GM18505 (cell line): ENCODE measurements around the gene ACSS2.
"Not testable (repeated sequence)": the region's sequence is repeated elsewhere in the genome, so short reads cannot be mapped to it uniquely, and the experiment has no call there.

Experiments used
- ATAC-seq: cut with Tn5 transposase; IDR thresholded peaks from one replicate; pipeline ENCODE4 v1.9.1; 2021; ENCODE audit not compliant: unreplicated experiment
- POLR2A ChIP-seq: IDR thresholded peaks from 4 replicates; pipeline ENCODE4 v1.6.1; 2011; ENCODE audit warnings: borderline replicate concordance; ENCODE audit not compliant: insufficient read depth, insufficient read length; ENCODE audit errors: extremely low read depth

The ACSS2 gene

DNA sequence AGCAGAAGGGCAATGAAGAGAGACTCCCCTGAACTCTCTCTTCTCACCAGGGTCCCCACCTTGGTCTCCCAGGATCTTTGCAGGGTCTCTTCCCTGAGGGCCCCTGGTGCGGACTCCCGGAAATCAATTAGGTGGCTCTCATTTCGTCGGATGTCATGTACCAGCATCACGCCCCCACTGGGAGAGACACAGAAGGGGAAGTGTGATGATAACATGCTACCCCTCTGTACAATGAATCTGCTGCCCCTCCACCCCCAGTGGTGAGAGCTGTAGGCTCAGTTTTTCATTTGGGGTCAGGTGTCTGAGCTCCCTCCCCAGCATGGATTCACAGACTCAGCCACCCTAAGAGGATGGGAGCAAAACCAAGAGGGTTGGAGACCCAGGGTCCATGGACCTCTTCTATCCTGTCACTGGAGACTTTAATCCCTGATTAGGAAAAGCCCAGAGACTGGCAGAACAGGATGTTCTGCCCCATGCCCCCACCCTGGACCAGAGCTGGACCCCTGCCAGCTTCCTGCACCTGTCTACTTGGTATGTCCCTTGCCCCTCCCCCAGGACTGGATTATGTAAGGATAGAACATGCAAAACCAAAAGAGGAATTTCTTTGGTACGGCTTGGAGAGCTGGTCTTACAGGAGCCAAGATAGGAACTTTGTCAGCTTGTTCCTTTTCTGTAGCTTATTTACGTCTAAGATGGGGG lies 14.9 kb upstream of the ACSS2 start:
- no peak for ATAC-seq
- TF ChIP-seq POLR2A = no peak

GRCh38 chr20:34862724-34863123 lies 13.7 kb upstream of the ACSS2 start:
- ATAC-seq = no peak
- TF ChIP-seq POLR2A = no peak

- ATAC-seq = no peak
- TF ChIP-seq POLR2A = no peak
Observed at GRCh38 chr20:34863421-34863965, 12.9 kb upstream of the ACSS2 start.

GRCh38 chr20:34864216-34864615 lies 12.2 kb upstream of the ACSS2 start:
- no peak for ATAC-seq
- no peak for TF ChIP-seq POLR2A

GRCh38 chr20:34871320-34871926 lies 5.0 kb upstream of the ACSS2 start:
- no peak for TF ChIP-seq POLR2A
- no peak for ATAC-seq

DNA sequence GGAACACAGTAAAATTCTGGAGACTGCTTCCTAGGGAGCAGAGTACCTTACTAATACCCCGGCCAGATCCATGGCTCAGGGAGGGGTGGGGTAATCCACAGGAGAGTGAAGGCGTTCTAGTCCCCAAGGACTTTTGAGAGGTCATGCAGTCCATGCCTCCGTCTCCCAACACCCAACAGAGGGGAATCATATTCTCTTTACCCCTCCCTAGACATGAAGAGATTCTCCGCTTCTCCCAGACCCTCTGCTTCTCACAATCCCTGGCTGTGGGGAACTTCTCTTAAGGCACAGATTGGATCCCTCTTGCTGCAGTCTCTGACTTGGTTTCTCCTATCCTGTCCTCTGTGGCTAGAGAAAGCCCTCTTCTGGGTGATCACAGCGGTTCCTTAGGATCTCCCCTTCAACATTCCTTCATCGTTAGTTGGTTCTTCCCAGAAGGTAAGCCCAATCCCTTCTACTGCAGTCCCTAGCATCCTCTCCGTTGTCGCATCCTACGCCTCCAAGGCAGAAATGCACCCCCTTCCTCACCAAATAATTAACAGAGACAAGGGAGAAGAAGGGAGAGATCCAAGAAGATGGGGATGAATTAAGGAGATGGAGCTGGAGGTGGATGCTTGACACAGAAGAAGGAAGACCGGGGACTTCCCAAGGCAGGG lies 4.3 kb upstream of the ACSS2 start:
- TF ChIP-seq POLR2A = no peak
- no peak for ATAC-seq

GRCh38 chr20:34872622-34873224 lies 3.7 kb upstream of the ACSS2 start, which contains the start of gene GGT7:
GGT7 (minus strand) TSS chr20:34872856; CDS start chr20:34872815, 41 bp downstream.
- TF ChIP-seq POLR2A = peak; percentile 69
- ATAC-seq = peak; percentile 45

DNA sequence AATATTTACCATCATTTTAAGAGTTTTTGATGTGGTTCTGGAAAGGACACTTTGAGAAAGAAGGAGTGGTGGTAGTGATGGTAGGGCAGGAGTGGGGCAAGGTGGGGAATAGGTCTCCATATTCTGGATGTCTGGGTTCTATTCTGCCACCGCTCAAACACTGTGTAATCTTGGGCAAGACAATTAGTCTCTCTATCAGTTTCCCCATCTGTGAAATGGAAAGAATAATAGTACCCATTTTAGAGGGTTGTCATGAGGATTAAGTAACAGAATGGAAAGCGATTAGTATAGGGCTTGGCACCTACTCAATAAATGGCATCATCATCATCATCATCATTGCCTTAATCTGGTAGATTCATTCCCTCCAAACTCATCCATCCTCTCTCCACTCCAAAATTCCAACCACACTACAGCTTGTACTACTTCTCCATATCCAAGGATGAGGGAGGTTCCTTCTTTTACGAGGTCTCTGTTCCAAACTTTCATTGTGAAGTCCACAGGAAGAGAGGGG lies 2.8 kb upstream of the ACSS2 start:
- TF ChIP-seq POLR2A = no peak
- no peak for ATAC-seq

DNA sequence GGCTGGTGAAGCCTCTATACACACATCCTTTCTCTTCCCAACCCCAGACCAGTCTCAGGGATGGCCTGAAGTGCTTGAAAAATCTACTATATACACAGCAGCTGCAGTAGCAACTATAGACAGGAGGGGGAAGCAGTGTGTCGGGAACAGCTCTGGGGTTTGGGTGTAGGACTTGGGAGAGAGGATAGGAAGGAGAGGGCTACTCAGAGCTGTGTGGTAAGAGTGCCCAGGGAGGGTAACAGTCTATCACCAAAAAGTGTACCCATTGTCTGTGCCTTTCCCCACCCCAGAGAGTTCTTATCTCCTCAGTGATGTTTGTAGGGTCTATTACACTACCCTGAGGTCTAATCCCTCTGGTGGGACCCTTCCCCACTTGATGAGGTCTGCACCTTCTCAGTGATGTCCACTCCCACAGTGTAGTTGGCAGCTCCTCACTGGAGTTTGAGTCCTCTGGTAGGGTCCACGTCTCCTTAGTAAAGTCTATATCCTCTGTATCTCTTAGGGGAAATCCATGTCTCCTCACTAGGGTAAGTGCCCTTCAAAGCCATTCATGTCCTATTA lies 2.2 kb upstream of the ACSS2 start:
- no peak for TF ChIP-seq POLR2A
- no peak for ATAC-seq

DNA sequence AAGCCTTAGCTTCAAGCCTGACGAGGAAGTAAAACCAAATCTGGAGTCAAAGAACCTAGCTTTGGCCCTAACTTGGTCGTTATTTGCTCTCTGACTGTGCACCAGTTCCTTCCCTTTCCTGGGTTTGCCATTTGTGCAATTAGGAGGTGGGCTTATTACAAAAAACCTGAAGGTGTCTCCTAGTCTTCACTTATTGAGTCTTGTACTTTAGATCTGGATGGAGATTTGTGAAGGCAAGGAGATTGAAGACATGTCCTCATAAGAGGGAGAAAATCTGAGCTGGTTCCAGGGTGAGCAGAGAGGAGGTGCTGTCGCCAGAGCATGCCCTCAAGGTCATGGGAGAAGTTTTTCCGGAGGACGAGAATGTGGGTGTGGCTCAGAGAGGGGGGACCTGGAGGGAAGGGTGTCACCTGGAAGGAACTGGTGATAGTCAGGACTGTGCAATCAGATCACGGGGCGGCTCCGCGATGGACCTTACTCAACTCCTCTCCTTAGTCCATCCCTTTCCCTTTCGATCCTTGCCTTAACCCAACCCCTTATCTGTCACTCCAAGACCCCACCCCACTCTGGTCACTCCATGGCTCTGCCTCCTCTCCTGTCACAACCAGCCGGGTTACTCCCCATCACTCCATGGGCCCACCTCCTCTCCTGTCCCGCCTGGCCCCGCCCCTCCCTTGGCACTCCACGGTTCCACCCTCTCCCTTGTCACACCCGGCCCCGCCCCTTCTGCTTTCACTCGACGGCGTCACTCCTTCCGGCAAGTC lies 588 bp upstream of the ACSS2 start:
- peak; percentile 69 for ATAC-seq
- TF ChIP-seq POLR2A = peak; percentile 2

DNA sequence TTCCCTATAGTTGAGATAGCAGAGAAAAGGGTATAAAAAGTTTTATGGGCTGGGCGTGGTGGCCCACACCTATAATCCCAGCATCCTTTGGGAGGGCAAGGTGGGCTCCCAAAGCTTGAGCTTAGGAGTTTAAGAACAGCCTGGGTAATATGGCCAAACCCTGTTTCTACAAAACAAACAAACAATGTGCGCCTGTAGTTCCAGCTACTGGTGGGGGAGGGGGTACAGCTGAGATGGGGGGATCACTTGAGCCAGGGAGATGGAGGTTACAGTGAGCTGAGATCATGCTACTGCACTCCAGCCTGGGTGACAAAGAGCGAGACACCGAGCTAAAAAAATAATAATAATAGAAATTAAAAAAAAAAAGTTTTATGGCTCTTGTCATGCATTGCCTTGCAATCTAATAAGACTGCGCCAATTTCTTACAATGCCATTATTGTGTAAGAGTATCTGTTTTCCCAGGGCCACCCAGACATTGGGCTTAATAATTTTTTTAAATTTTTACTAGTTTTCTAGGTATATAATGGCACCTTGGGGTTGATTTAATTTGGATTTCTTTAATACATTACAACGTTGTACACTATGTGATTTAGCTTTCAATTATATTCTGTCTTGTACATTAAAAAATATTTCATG lies 3.9 kb downstream of the ACSS2 start:
- no peak for ATAC-seq
- no peak for TF ChIP-seq POLR2A

- ATAC-seq = not testable (repeated sequence)
Observed at GRCh38 chr20:34880971-34881370, 4.6 kb downstream of the ACSS2 start.
